Pulmonary artery endothelial cell (primary cell): Measurements from ENCODE around the gene RNASEH2A. TPM values are rescaled to one million over a fixed set of nuclear protein-coding genes. Genes with fewer than 3 reads are reported as not detected.
"Not testable (repeated sequence)": the region's sequence is repeated elsewhere in the genome, so short reads cannot be mapped to it uniquely, and the experiment has no call there.

ENCODE experiments used
- DNase-seq: peaks from one replicate; pipeline ENCODE4 v3.0.0-alpha.2; 2011; ENCODE audit warnings: low read depth, low spot score
- total RNA-seq: library from RNA; depleted of rRNA; stranded (reverse); fragments of >200 nt; gene quantifications from 2 replicates; pipeline ENCODE4 v1.2.3, GENCODE V29; 2014

Gene RNASEH2A
- total RNA-seq, 1 donor from 2014 or later = 34.7 TPM

DNA sequence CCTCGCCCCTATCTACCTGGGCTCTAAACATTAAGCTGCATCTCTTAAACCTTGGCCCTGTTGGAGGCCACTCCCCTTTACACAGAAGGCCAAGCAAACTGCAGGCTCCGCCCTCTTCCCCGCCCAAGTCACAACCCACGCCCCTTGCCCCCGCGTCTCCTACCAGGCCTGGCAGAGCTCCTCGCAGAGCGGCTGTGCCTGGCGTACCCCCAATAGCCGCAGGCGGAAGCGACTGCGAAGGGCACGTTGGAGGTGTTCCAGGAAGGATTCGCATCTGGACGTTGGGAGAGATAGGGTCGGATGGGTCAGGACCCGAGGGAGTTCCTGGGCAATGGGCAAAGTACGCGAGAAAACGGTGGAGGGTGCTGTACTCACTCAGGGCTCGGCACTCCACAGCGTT, 22.1 kb downstream of the RNASEH2A start:
- DNase-seq = no peak

- no peak for DNase-seq
Measured at GRCh38 chr19:12833418-12833737, 27.0 kb downstream of the RNASEH2A start.

DNA sequence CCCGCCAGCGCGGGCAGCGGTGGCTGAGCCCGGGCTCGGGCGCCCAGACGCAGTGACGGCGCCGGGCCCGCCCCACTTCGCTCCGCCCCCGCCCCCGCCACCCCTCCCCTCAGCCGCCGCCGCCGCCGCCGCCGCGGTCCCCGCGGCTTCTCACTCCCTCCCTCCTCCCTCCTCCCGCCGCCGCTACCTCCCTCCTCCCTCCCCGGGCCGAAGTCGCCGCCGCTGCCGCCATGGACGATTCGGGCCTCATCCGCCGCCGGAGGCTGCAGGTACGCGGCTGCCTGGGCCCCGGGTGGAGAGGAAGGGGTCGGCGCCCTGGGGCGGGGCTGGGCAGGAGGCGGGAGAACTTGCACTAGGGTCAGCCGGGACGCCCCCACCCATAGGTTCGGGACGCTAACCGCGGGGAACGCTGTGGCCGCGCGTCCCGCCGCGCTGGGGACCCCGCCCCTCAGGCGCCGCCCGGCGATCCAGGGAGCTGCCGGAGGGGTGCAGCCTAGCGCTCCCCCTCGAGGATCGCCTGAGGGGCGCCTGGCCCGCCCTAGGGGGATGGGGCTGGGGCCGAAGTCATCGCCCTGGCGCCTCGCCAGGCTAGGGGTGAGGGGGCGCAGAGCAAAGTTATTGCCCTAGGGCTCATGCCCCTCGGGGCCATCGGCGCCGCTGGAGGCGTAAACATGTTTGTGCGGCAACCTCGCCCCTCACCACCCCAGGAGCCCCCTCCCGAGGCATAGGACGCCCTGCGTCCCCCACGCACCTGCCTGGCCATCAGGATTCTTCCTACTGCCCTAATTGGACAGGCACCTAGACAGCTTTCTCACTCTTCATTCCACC, 27.6 kb downstream of the RNASEH2A start:
- DNase-seq = no peak

DNA sequence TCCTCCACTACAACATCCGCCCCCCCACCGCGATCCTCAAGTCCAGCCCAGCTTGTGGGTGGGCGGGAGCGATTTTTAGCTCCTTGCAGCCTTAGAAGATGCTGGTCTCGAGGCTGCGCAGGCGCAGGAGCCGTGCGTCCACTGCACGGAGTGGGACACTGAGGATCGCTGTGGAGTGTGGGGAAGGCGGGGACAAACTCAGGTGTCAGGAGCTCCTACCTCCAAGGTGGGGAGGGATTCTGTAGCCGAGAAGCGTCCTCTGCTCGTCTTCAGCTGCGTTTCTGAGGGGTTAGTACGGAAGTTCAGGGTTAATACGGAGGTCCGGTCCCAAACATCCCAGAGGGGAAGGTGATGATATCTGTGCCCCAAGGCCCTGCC, 28.2 kb downstream of the RNASEH2A start, which contains the start of gene RTBDN:
RTBDN (minus strand) TSS at position 14 of the 378 bp plus-strand sequence. CDS start 4,600 bp downstream, outside the sequence.
- DNase-seq = no peak

DNA sequence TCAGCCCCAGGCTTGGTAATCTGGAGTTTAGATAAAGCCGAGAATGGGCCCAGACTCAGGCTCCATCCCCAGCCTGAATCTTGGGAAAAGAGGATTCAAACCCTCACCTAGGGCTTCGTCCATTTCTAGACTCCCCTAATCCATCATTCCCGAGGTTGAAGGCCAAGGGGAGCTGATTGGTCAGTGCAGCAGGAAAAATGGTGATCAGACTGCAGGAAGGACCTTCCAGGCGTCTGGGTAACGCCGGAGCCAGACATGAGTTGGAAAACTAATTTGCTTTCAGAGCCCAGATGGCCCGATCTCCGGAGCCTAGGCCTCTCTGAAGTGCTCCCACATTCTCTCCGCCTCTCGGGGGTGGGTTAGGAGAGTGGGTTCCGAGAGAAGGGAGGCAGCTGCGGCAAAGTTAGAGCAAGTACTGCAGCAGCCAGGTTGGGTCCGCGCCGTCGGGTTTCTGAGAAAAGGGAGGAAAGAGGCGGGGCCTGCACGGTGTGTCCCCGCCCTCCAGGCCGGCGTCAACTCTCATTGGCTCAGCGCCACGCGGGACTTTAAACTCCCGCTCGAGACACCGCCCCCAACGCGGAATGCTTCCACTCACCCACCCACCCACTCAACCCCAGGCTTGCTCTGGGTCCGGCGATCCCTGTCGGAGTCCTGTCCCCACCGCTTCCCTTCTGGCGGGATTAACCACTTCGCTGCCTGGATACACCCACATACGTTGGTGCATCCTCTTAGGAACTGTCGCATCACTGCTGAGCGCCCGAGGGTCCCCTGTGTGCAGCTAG, 28.8 kb downstream of the RNASEH2A start:
- DNase-seq = no peak

DNA sequence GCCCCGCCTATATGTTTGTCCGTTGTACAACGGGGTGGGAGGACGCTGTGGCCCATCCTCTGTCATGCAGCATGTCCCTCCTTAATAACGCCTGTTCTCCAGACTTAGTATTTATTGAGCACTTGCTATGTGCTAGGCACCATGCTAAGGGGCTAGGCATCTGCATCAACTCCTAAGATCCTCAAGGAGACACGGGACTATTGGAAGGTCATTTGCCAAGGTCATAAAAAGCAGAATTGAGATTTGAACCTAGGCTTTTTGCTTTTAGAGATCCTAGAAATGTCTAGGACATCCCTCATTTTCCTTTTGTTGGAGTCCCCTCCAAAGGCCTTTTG, 30.1 kb downstream of the RNASEH2A start:
- DNase-seq = no peak

DNA sequence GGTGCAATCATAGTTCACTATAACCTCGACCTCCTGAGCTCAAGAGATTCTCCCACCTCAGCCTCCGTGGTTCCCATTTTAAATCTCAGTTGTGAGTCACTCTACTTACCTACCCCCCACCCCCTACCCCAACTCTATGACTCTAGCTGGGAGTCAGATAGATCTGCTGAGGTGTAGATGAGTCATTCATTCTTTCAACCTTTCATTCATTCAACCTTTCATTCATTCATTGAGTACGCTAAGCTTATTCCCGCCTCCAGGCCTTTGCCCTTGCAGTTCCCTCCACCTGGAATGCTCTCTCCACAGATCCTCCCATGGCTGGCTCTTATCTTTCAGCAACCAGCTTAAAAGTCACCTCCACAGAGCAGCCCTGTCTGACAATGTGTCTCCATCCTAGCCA, 30.8 kb downstream of the RNASEH2A start:
- DNase-seq = no peak

- no peak for DNase-seq
Measured at GRCh38 chr19:12838182-12838885, 31.9 kb downstream of the RNASEH2A start, which contains the start of gene MAST1. Gene MAST1, plus strand, starts transcription at chr19:12838515. Its CDS starts 58 bp downstream, at chr19:12838573.

DNA sequence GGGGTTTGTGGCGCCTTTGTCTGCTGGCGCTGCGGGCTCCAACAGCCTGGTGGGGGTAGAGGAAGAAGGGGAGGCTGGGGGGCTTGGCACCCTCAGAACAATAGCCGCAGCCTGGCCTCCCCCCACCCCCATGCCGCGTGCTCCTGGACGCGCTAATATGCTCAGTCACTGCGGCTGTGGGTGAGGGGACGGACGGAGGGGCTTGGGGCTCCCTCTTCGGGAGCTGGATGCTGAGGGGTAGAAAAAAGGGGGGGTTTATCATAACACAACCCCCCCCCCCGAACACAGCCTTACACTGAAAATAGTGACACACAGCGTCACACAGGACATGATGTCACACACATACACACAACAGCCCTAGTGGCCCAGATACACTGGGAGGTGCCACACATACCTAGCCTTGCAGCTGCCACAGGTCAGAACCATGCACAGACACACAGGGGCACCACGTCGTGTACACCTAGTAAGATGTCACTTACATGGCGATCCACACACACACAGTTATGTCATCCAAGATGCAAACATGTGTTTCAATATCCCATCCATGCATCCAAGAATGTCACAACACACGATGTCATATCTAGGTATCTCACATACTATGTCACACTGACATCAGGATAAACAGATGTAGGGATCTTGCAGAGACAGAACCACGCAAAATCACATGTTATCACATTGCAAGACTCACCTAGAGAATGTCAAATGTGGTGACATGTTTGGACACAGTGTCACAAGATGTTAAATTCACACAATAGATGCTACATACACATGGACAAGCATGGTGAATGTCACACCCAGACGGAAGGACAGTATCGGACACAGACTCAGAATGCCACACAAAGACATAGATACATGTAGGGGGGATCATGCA, 32.7 kb downstream of the RNASEH2A start:
- DNase-seq = no peak

DNA sequence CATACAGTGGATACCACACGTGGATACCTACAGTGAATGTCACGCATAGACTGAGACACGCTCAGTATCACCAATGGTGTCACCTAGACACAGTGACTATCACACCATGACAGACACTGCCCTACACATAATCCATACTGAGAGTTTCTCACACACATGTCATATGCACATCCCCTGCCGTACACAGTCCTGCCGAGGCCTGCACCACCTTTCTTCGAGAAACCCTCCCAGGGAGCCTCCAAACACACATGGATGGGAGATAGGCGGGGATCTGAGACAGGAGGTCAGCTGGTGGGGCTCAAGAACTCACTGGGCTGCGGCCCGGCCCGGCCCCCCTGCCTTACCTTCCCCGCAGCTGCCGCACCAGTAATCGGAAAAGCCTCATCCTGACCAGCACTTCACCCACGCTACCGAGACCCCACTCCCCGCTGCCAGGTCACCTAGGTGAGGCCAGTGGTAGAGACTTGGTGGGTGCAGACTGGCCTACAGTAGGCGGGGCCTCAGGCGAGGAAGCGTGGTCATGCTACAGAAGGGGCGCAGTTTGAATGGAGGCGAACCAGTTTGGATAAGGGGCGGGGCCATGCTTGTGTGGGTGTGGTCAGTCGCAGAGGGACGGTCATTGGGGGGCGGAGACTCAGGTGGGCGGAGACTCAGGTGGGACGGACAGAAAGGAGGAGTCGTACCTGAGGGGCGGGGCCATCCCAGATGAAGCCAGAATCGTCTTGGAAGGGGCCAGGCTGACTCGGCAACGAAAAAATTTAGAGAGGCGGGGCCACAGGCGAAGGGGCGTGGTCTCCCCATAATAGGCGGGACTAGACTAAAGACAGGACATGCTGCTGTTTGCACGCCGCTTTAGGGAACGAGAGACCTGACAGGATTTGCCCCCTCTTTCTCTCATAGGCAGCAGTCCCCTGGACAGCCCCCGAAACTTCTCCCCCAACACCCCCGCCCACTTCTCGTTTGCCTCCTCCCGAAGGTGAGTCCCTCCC, 34.0 kb downstream of the RNASEH2A start:
- DNase-seq = no peak

GRCh38 chr19:12841094-12841493, 34.7 kb downstream of the RNASEH2A start:
- DNase-seq = no peak

- DNase-seq = no peak
Measured at GRCh38 chr19:12842511-12842910, 36.1 kb downstream of the RNASEH2A start.

DNA sequence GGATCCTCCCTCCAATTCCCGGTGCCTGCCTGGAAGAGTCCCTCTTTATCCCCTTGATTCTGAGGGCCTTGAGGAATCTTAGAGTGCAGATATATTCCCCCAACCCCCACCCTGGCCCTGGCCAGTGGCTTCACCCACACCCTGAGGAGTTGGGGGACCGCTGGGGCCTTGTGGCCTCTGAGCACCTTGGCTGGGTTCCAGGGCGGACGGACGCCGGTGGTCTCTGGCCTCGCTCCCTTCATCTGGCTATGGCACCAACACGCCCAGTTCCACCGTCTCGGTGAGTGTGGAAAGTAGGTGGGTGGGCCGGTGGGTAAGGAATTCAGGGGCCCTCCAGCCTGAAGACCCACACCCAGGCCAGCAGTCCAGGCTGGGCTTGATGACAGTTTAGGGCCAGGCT, 36.9 kb downstream of the RNASEH2A start:
- DNase-seq = no peak

- DNase-seq = no peak
Measured at GRCh38 chr19:12843999-12844732, 37.8 kb downstream of the RNASEH2A start.

GRCh38 chr19:12846613-12847012, 40.2 kb downstream of the RNASEH2A start:
- DNase-seq = not testable (repeated sequence)

DNA sequence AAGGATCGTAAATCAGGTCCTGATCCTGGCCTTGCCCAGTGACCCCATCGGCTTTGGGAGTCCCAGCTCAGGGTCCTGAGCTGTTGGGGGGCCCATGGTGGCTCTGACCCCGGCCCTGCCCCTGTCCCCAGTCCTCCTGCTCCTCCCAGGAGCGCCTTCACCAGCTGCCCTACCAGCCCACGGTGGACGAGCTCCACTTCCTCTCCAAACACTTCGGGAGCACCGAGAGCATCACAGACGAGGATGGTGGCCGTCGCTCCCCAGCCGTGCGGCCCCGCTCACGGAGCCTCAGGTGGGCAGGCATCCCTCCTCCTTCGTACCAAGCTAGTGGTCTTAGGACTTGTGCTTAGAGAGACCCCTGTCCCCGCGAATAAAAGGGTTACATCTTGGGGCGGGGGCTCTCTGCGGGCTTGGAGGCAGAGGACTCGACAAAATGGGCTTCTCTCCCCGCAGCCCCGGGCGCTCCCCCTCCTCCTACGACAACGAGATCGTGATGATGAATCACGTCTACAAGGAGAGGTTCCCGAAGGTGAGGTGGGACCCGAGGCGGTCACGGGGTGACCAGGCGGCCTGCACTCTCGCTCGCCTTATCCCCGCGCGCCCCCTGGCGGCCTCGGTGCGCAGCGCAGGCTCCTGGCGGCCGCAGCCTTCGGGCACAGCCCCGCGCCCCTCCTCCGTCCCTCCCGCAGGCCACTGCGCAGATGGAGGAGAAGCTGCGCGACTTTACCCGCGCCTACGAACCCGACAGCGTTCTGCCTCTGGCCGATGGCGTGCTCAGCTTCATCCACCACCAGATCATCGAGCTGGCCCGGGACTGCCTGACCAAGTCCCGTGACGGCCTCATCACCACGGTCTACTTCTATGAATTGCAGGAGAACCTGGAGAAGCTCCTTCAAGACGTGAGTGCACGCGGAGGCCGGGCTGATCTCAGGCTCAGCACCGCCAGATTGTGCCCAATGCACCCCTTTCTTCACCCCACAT, 41.1 kb downstream of the RNASEH2A start:
- DNase-seq = no peak

DNA sequence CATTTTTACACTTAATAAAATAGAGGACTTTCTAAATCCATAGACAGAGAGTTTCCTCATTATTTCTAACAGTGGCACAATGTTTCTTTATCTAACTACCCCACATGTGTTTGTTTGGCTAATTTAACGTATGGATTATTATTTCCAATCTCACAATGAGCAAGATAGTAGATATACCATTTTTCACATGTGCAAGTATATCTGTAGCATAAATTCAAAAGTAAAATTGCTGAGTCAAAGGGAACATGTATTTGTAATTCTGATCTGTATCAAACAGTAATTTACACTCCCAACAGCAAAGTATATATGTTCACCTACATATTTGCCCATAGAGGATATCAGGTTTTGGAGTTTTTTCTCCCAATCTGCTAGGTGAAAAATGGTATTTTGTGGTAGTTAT, 50.3 kb downstream of the RNASEH2A start:
- DNase-seq = no peak
